Testis (tissue), 2 donors: ENCODE results near the gene PLCB2.

Experiments
- CTCF ChIP-seq, 3 experiments: fragments of 450-650 bp in 2 of 3; fragments of 200-600 bp in 1 of 3; sonication (generic) in 1 of 3; IDR thresholded peaks; one replicate each; pipeline ENCODE4 v1.5.1; 2016 to 2019; ENCODE audit warnings: antibody characterized with exemption in 3 of 3, mild to moderate bottlenecking in 2 of 3, moderate library complexity in 1 of 3
- POLR2A ChIP-seq: fragments of 450-650 bp; IDR thresholded peaks from one replicate; pipeline ENCODE4 v1.6.1; 2017; ENCODE audit warnings: antibody characterized with exemption, mild to moderate bottlenecking, moderate library complexity

GRCh38 chr15:40256638-40257235 is 51.0 kb downstream of the PLCB2 start:
- TF ChIP-seq POLR2A (no peak), CTCF (IDR thresholded peaks at IDR 0.05) (no peak)
